ENCODE results near the gene KIAA2012. TPM values are rescaled to one million over a fixed set of nuclear protein-coding genes. Genes with fewer than 3 reads are reported as not detected.

Gene KIAA2012
- total and polyA plus RNA-seq, 2 of the 8 experiments (the other 6 are each of a cell fraction or from before 2014, with no cell fraction given): not detected

GRCh38 chr2:202072226-202072625 is 829 bp upstream of the KIAA2012 start (continued):
- TF ChIP-seq RFX5 (IDR thresholded peaks at IDR 0.05; ENCODE audit: borderline replicate concordance, low read depth, low read length) (no peak), POU5F1 (IDR thresholded peaks at IDR 0.05; ENCODE audit: low read depth, low read length) (no peak)

Measured in H1 (cell line).